ENCODE measurements around the gene UHRF1. TPM values are rescaled to one million over a fixed set of nuclear protein-coding genes. Genes with fewer than 3 reads are reported as not detected.

The UHRF1 gene
- total and polyA plus RNA-seq, 2 of the 13 experiments (the other 11 are each of a cell fraction or from before 2014, with no cell fraction given): 6.8 to 78.4 TPM

GRCh38 chr19:4871711-4872110 is 37.6 kb upstream of the UHRF1 start:
- FAIRE-seq (no peak), DNase-seq (ENCODE audit: low spot score) (no peak), ATAC-seq (no peak)
- BruUV-seq (replicated peaks): no TSS peak
- ChIA-PET POLR2A (interaction anchor here (1.5 to 1.7 kb wide), 2 partner anchors 40 to 61 kb away, joined by 5 to 9 read pairs; no protein-coding TSS in a partner anchor), CTCF (ENCODE audit: low intra/inter-chr PET ratio, low total read pairs) (interaction anchor here (3.4 kb wide), 1 partner anchor 40 kb away, joined by 37 read pairs; no protein-coding TSS in a partner anchor)
- no peak overlapping the region for H3K27ac ChIP-seq (ENCODE audit: extremely low read length, insufficient read depth, low read length)
- H2AFZ ChIP-seq (ENCODE audit: low read length): no peak overlapping the region
- H3K9me3 ChIP-seq (ENCODE audit: low read length): no peaks in the 10 kb centered on the region
- no peaks in the 10 kb centered on the region; a peak in 1 of 5 replicates for H3K27me3 ChIP-seq (ENCODE audit: control insufficient read depth in 1 of 2, insufficient read depth in 2 of 2, low read length in 2 of 2)
- H3K4me3 ChIP-seq (replicated peaks in 1 of 3; ENCODE audit: insufficient read depth in 1 of 3, low read depth in 2 of 3, low read length in 3 of 3): no peak overlapping the region
- TF ChIP-seq HIVEP1 (CRISPR knock-in tag; IDR thresholded peaks at IDR 0.05) (no peak), ZNF768 (CRISPR knock-in tag; IDR thresholded peaks at IDR 0.05) (peak; percentile 91)
- H3K4me2 ChIP-seq (ENCODE audit: low read depth, low read length): no peak overlapping the region
- 76% methylated on average over 6 of the region's 6 CpGs for WGBS (ENCODE audit: low lambda C conversion rate)
- peaks cover 6% of the 10 kb centered on the region for H3K79me2 ChIP-seq (ENCODE audit: insufficient read depth, low read length)
- peaks cover 46% of the 10 kb centered on the region for H3K4me1 ChIP-seq (ENCODE audit: insufficient read depth, low read length)
- H4K20me1 ChIP-seq (ENCODE audit: insufficient read depth, low read length): 0 out of 2 replicates have a peak, but pooled peaks cover 2% of the 10 kb centered on the region
- H3K36me3 ChIP-seq (replicated peaks in 1 of 2; ENCODE audit: control insufficient read depth in 1 of 2, insufficient read depth in 2 of 2, low read length in 2 of 2): no peaks in the 10 kb centered on the region
- H3K9ac ChIP-seq (ENCODE audit: insufficient read depth, low read depth, low read length): no peak overlapping the region
- intact Hi-C loops (cut with micrococcal nuclease; ENCODE audit: unreplicated experiment) (loop anchor here (1.0 kb wide), 4 partner anchors 20 to 160 kb away; no protein-coding TSS in a partner anchor), in situ Hi-C loops (cut with HindIII; ENCODE audit: extremely low pct_ligation_motif_present, low pct_unique_long_range_greater_than_20kb) (loop anchor here (5.0 to 10.0 kb wide), 2 partner anchors 41 to 163 kb away; no protein-coding TSS in a partner anchor)

GRCh38 chr19:4873930-4874329 is 35.4 kb upstream of the UHRF1 start:
- H3K4me2 ChIP-seq (ENCODE audit: low read depth, low read length): no peak overlapping the region
- DNase-seq (ENCODE audit: low spot score) (no peak), ATAC-seq (no peak), FAIRE-seq (no peak)
- intact Hi-C loops (cut with micrococcal nuclease; ENCODE audit: unreplicated experiment) (no loop called here), in situ Hi-C loops (cut with HindIII; ENCODE audit: extremely low pct_ligation_motif_present, low pct_unique_long_range_greater_than_20kb) (loop anchor here (5.0 to 10.0 kb wide), 2 partner anchors 38 to 161 kb away; no protein-coding TSS in a partner anchor)
- no TSS peak for BruUV-seq (replicated peaks)
- no peaks in the 10 kb centered on the region for H3K79me2 ChIP-seq (ENCODE audit: insufficient read depth, low read length)
- no peak overlapping the region for H3K9ac ChIP-seq (ENCODE audit: insufficient read depth, low read depth, low read length)
- peaks cover 0 to 2% of the 10 kb centered on the region in 2 experiments; a peak in 1 of 5 replicates for H3K27me3 ChIP-seq (ENCODE audit: control insufficient read depth in 1 of 2, insufficient read depth in 2 of 2, low read length in 2 of 2)
- TF ChIP-seq ZNF782 (CRISPR knock-in tag; IDR thresholded peaks at IDR 0.05; ENCODE audit: borderline replicate concordance) (no peak), ZMYM3 (CRISPR knock-in tag; IDR thresholded peaks at IDR 0.05) (peak; percentile 71), ZSCAN5A (CRISPR knock-in tag; IDR thresholded peaks at IDR 0.05; ENCODE audit: borderline replicate concordance) (no peak), ZFP36 (IDR thresholded peaks at IDR 0.05; ENCODE audit: borderline replicate concordance, low read depth, low read length, partially characterized antibody) (peak; percentile 44), DR1 (CRISPR knock-in tag; IDR thresholded peaks at IDR 0.05) (no peak)
- no peak overlapping the region for H3K27ac ChIP-seq (ENCODE audit: extremely low read length, insufficient read depth, low read length)
- 63% methylated on average over 3 of the region's 3 CpGs for WGBS (ENCODE audit: low lambda C conversion rate)
- ChIA-PET CTCF (ENCODE audit: low intra/inter-chr PET ratio, low total read pairs) (interaction anchor here (3.4 kb wide), 1 partner anchor 38 kb away, joined by 37 read pairs; no protein-coding TSS in a partner anchor), POLR2A (no interaction called here)
- H3K36me3 ChIP-seq (replicated peaks in 1 of 2; ENCODE audit: control insufficient read depth in 1 of 2, insufficient read depth in 2 of 2, low read length in 2 of 2): no peaks in the 10 kb centered on the region
- H3K4me3 ChIP-seq (replicated peaks in 1 of 3; ENCODE audit: insufficient read depth in 1 of 3, low read depth in 2 of 3, low read length in 3 of 3): no peak overlapping the region
- H4K20me1 ChIP-seq (ENCODE audit: insufficient read depth, low read length): no peaks in the 10 kb centered on the region
- H3K9me3 ChIP-seq (ENCODE audit: low read length): no peaks in the 10 kb centered on the region
- no peak overlapping the region for H2AFZ ChIP-seq (ENCODE audit: low read length)
- peaks cover 40% of the 10 kb centered on the region for H3K4me1 ChIP-seq (ENCODE audit: insufficient read depth, low read length)
